Cortex of kidney (tissue), 1 donor: ENCODE data around the gene SIGLEC15.
"Not testable (repeated sequence)": the region's sequence is repeated elsewhere in the genome, so short reads cannot be mapped to it uniquely, and the experiment has no call there.

Experiments used
- DNase-seq: peaks from one replicate; lab custom pipeline; 2025; lab: John Stamatoyannopoulos, UW

SIGLEC15 gene

GRCh38 chr18:45825258-45826044 is at the start of gene SIGLEC15:
Gene SIGLEC15 (plus strand): TSS chr18:45825675. CDS start chr18:45825729, 54 bp downstream.
- DNase-seq: no peak

- no peak for DNase-seq
Observed at GRCh38 chr18:45775743-45776142, 49.7 kb upstream of the SIGLEC15 start.

GRCh38 chr18:45777393-45777792 is 48.1 kb upstream of the SIGLEC15 start:
- no peak for DNase-seq

GRCh38 chr18:45780568-45780967 is 44.9 kb upstream of the SIGLEC15 start:
- no peak for DNase-seq

- DNase-seq: no peak
Observed at GRCh38 chr18:45782662-45783061, 42.8 kb upstream of the SIGLEC15 start.

GRCh38 chr18:45783097-45784075 is 42.1 kb upstream of the SIGLEC15 start:
- DNase-seq: no peak

- DNase-seq: no peak
Observed at GRCh38 chr18:45785134-45785533, 40.3 kb upstream of the SIGLEC15 start.

- no peak for DNase-seq
Observed at GRCh38 chr18:45786941-45787340, 38.5 kb upstream of the SIGLEC15 start.

GRCh38 chr18:45787346-45787745 is 38.1 kb upstream of the SIGLEC15 start:
- DNase-seq: no peak

- no peak for DNase-seq
Observed at GRCh38 chr18:45788861-45789260, 36.6 kb upstream of the SIGLEC15 start.

GRCh38 chr18:45792506-45793263 is 32.8 kb upstream of the SIGLEC15 start:
- no peak for DNase-seq

- no peak for DNase-seq
Observed at GRCh38 chr18:45793264-45793965, 32.1 kb upstream of the SIGLEC15 start.

GRCh38 chr18:45801416-45802004 is 24.0 kb upstream of the SIGLEC15 start:
- no peak for DNase-seq

GRCh38 chr18:45802814-45803492 is 22.5 kb upstream of the SIGLEC15 start:
- no peak for DNase-seq

- no peak for DNase-seq
Observed at GRCh38 chr18:45805551-45805950, 19.9 kb upstream of the SIGLEC15 start.

GRCh38 chr18:45806226-45806625 is 19.2 kb upstream of the SIGLEC15 start:
- DNase-seq: no peak

- DNase-seq: not testable (repeated sequence)
Observed at GRCh38 chr18:45807144-45807543, 18.3 kb upstream of the SIGLEC15 start.

GRCh38 chr18:45814733-45815132 is 10.7 kb upstream of the SIGLEC15 start:
- DNase-seq: not testable (repeated sequence)

GRCh38 chr18:45817543-45817942 is 7.9 kb upstream of the SIGLEC15 start:
- DNase-seq: no peak

GRCh38 chr18:45818765-45819164 is 6.7 kb upstream of the SIGLEC15 start:
- not testable (repeated sequence) for DNase-seq
